Prostate gland (tissue), 2 donors: ENCODE measurements around the gene DNAJC3.

Experiments
- CTCF ChIP-seq, 4 experiments: fragments of 200-600 bp in 2 of 4; fragments of 450-650 bp in 2 of 4; sonication (generic) in 2 of 4; IDR thresholded peaks; 1 replicate in 3 of 4; 2 replicates in 1 of 4; pipeline ENCODE4 v1.5.1; 2016 to 2019; ENCODE audit warnings: antibody characterized with exemption in 4 of 4, mild to moderate bottlenecking in 2 of 4, moderate library complexity in 2 of 4
- POLR2A ChIP-seq: fragments of 450-650 bp; IDR thresholded peaks from one replicate; pipeline ENCODE4 v1.6.1; 2016; ENCODE audit warnings: antibody characterized with exemption, mild to moderate bottlenecking

- TF ChIP-seq POLR2A (no peak), CTCF (IDR thresholded peaks at IDR 0.05) (no peak)
Observed at GRCh38 chr13:95704510-95704909, 27.6 kb downstream of the DNAJC3 start.
